Left ventricle myocardium inferior (tissue), 1 donor: ENCODE measurements around the gene HEATR3. TPM values are rescaled to one million over a fixed set of nuclear protein-coding genes. Genes with fewer than 3 reads are reported as not detected.

Source experiments
- DNase-seq: peaks from one replicate; pipeline ENCODE4 v3.0.0-alpha.2; 2020
- H3K27ac ChIP-seq: fragments of 200-600 bp; replicated peaks from 2 replicates; pipeline ENCODE4 v1.8.0; 2021
- H3K27me3 ChIP-seq: fragments of 200-600 bp; 2 replicates; pipeline ENCODE4 v1.8.0; 2021; ENCODE audit warnings: low read depth
- H3K36me3 ChIP-seq: fragments of 200-600 bp; 2 replicates; pipeline ENCODE4 v1.8.0; 2021
- H3K4me1 ChIP-seq: fragments of 200-600 bp; 2 replicates; pipeline ENCODE4 v1.8.0; 2021
- H3K4me3 ChIP-seq: fragments of 200-600 bp; 2 replicates; pipeline ENCODE4 v1.8.0; 2021; ENCODE audit warnings: mild to moderate bottlenecking, moderate library complexity
- H3K9me3 ChIP-seq: fragments of 200-600 bp; replicated peaks from 2 replicates; pipeline ENCODE4 v1.8.0; 2021
- intact Hi-C: fragments of 100-400 bp; cut with micrococcal nuclease; formaldehyde crosslinking; loops from one replicate; pipeline ENCODE4 v1.11.0; 2022
- total RNA-seq: library from RNA; stranded (reverse); fragmentation: NEBNext Ultra II Directional; extraction: Animal tissue kit (Norgen Biotek cat#: 25700); gene quantifications from one replicate; pipeline ENCODE4 v1.2.1, GENCODE V29; 2021
- TF ChIP-seq, protein P1 (sequence below): fragments of 200-600 bp; IDR thresholded peaks from 2 replicates; pipeline ENCODE4 v1.8.0; 2021; ENCODE audit warnings: antibody characterized with exemption, mild to moderate bottlenecking, borderline replicate concordance
- donor health status: DM: no; HTN: yes; CAD: no; lungs with severe emphysema.

The HEATR3 gene
- total RNA-seq, 1 donor from 2014 or later = 9.0 TPM

DNA sequence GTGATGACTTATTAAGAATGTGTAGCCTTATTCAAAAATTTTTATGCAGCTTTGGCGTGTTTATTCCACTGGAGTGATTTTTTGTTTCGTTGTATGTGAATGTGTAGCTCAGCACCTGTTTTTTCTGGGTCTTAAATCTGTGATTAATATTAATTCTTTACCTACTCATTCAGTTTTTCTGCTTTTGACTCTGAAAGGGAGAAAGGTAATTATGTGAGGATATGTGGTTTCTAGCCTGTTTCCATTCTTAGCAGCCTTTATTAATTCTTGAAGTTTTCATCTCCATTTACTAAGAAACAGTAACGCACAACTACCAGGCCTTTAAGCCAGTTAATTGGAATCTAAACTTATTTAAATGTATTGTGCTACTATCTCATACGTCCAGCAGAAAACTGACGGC lies 7.0 kb downstream of the HEATR3 start:
- peaks cover 45% of the 10 kb centered on the region for H3K36me3 ChIP-seq
- no peaks in the 10 kb centered on the region for H3K27me3 ChIP-seq
- intact Hi-C loops = no loop called here
- no peak overlapping the region for H3K27ac ChIP-seq
- TF ChIP-seq, protein P1, sequence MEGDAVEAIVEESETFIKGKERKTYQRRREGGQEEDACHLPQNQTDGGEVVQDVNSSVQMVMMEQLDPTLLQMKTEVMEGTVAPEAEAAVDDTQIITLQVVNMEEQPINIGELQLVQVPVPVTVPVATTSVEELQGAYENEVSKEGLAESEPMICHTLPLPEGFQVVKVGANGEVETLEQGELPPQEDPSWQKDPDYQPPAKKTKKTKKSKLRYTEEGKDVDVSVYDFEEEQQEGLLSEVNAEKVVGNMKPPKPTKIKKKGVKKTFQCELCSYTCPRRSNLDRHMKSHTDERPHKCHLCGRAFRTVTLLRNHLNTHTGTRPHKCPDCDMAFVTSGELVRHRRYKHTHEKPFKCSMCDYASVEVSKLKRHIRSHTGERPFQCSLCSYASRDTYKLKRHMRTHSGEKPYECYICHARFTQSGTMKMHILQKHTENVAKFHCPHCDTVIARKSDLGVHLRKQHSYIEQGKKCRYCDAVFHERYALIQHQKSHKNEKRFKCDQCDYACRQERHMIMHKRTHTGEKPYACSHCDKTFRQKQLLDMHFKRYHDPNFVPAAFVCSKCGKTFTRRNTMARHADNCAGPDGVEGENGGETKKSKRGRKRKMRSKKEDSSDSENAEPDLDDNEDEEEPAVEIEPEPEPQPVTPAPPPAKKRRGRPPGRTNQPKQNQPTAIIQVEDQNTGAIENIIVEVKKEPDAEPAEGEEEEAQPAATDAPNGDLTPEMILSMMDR = no peak
- peaks cover 19% of the 10 kb centered on the region for H3K4me1 ChIP-seq
- DNase-seq = no peak
- H3K9me3 ChIP-seq = no peaks in the 10 kb centered on the region
- no peak overlapping the region for H3K4me3 ChIP-seq

DNA sequence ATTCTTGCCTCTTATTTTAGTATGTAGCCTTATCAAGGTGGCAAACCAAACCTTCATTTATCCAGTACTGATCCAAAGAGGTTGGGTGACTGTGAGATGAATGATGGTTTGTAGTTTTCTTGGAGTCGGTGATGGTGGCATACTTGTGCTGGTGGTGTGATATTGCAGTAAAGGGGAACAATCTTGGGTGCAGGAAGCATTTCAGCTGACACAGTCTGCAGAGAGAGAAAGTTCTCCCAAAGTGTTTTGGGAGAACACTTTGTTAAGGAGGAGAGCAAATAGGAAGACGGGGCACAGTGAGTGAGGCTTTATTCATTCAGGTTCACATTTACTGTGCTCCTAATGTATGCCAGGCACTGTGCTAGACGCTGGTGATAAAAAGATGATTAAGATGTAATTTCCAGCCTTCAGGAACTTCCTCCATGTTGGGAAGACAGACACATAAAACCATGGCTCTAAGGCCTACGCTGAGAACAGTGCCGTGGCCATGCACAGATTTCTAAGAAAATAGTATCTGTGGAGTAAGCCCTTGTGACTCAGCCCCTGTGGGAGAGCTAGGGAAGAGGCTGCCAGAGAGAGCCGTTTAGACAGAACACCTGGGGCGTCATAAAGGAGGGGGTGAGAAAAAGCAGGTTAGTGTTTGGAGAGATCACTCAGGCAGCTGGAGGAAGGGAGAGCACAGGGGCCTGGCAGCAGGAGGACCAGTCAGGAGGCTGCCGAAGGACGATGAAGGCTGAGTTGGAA lies 13.8 kb downstream of the HEATR3 start:
- TF ChIP-seq, protein P1 = no peak
- Histone ChIP-seq H3K27ac (no peak overlapping the region), H3K4me3 (no peak overlapping the region), H3K36me3 (peaks cover 62% of the 10 kb centered on the region), H3K4me1 (no peaks in the 10 kb centered on the region), H3K27me3 (no peaks in the 10 kb centered on the region), H3K9me3 (no peaks in the 10 kb centered on the region)
- intact Hi-C loops = no loop called here
- no peak for DNase-seq

DNA sequence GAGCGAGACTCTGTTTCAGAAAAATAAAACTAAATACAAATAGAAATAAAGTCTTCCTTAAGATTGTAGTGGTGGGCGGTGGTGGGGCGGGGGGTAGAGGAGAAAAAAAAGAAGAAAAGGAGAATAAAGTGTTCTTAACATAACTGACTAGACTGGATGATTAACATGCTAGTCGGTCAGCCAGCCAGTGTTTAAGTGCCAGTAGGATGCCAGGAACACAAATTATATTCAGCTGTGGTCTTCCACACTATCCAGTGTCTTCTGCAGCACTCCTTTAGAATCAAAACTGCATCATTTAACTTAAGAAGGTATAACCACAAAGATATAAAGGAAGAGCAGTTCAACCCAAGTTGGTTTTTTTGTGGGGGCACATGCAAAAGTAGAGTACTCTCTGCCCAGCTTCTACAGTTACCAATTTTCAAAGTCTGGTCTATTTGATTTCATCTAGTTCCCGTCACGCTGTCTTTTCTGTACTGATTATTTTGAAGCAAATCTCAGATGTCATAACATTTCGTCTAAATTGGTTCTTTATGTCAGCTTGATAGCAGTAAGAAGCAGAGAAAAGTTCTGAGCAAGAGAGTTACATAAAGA lies 15.8 kb downstream of the HEATR3 start:
- H3K27ac ChIP-seq = no peak overlapping the region
- no peak for DNase-seq
- H3K9me3 ChIP-seq = no peaks in the 10 kb centered on the region
- TF ChIP-seq, protein P1 = no peak
- H3K4me1 ChIP-seq = no peaks in the 10 kb centered on the region
- intact Hi-C loops = no loop called here
- H3K36me3 ChIP-seq = peaks cover 69% of the 10 kb centered on the region
- H3K4me3 ChIP-seq = no peak overlapping the region
- H3K27me3 ChIP-seq = no peaks in the 10 kb centered on the region

DNA sequence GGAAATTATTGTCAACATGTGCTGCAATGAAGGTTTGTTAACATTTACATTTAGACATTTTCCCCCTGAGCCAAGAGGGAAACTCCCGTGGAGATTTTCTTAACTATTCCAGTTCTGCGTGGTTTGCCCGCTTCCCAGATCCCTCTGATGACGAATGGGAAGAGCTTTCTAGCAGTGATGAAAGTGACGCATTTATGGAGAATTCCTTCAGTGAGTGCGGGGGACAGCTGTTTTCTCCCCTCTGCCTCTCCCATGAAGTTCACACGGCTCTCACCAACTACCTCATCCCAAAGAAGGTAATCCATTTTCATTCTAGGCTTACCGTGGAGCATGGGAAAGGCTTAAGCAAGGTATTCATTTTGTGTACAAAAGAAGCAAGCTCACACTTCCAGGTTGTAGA lies 18.2 kb downstream of the HEATR3 start:
- Histone ChIP-seq H3K9me3 (no peaks in the 10 kb centered on the region), H3K27ac (no peak overlapping the region), H3K4me1 (no peaks in the 10 kb centered on the region), H3K27me3 (no peaks in the 10 kb centered on the region), H3K4me3 (no peak overlapping the region), H3K36me3 (peaks cover 77% of the 10 kb centered on the region)
- no peak for DNase-seq
- TF ChIP-seq, protein P1 = no peak
- intact Hi-C loops = no loop called here

DNA sequence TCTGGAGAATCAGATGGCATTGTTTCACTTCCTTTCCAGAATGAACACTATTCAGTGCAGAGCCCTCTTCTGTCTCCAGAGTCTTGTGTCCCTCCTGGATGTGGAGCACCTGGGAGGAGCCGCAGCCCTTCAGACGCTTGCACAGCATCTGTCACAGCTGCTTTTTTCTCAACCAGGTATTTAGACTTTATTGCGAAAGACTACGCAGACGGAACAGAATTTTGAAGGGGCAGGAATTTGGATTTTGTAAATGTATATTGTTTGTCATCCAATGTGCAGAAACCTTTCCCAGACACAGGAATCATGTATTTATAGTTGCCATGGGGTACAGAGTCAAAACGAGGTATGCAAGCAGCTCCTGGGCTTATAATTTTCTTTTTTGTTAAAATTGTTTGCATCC lies 20.4 kb downstream of the HEATR3 start:
- H3K36me3 ChIP-seq = peaks cover 73% of the 10 kb centered on the region
- TF ChIP-seq, protein P1 = no peak
- H3K9me3 ChIP-seq = no peaks in the 10 kb centered on the region
- no peak overlapping the region for H3K4me3 ChIP-seq
- no peak overlapping the region for H3K27ac ChIP-seq
- H3K4me1 ChIP-seq = no peaks in the 10 kb centered on the region
- intact Hi-C loops = no loop called here
- H3K27me3 ChIP-seq = no peaks in the 10 kb centered on the region
- no peak for DNase-seq
